GM23248 (cell line): Measurements from ENCODE around the gene HDAC8. TPM values are rescaled to one million over a fixed set of nuclear protein-coding genes. Genes with fewer than 3 reads are reported as not detected.

Experiments used
- DNase-seq: peaks from one replicate; pipeline ENCODE4 v3.0.0-alpha.2; 2015
- H2AFZ ChIP-seq: fragments of 200-600 bp; sonication (generic); 2 replicates; pipeline ENCODE4 v1.6.1; 2016; ENCODE audit warnings: antibody characterized with exemption
- H3F3A ChIP-seq: fragments of 200-600 bp; sonication (generic); 2 replicates; pipeline ENCODE4 v1.6.1; 2016; ENCODE audit warnings: mild to moderate bottlenecking, antibody characterized with exemption, mixed run types; ENCODE audit not compliant: insufficient read depth
- H3K27ac ChIP-seq: fragments of 200-600 bp; sonication (generic); 2 replicates; pipeline ENCODE4 v1.5.1; 2016; ENCODE audit warnings: mild to moderate bottlenecking
- H3K27me3 ChIP-seq: fragments of 200-600 bp; sonication (generic); replicated peaks from 2 replicates; pipeline ENCODE4 v1.6.1; 2016; ENCODE audit warnings: mild to moderate bottlenecking; ENCODE audit not compliant: insufficient read depth
- H3K36me3 ChIP-seq: fragments of 200-600 bp; sonication (generic); 2 replicates; pipeline ENCODE4 v1.6.1; 2016; ENCODE audit warnings: low read depth, mild to moderate bottlenecking
- H3K4me1 ChIP-seq: fragments of 200-600 bp; sonication (generic); 2 replicates; pipeline ENCODE4 v1.6.1; 2016; ENCODE audit warnings: mild to moderate bottlenecking; ENCODE audit not compliant: insufficient read depth
- H3K4me2 ChIP-seq: fragments of 200-600 bp; sonication (generic); one replicate; pipeline ENCODE4 v1.6.1; 2016; ENCODE audit warnings: mild to moderate bottlenecking; ENCODE audit not compliant: unreplicated experiment
- H3K4me3 ChIP-seq: fragments of 200-600 bp; sonication (generic); 2 replicates; pipeline ENCODE4 v1.5.1; 2016; ENCODE audit warnings: mild to moderate bottlenecking
- H3K79me2 ChIP-seq: fragments of 200-600 bp; sonication (generic); 2 replicates; pipeline ENCODE4 v1.6.1; 2016; ENCODE audit warnings: mild to moderate bottlenecking; ENCODE audit not compliant: insufficient read depth
- H3K9ac ChIP-seq: fragments of 200-600 bp; sonication (generic); 2 replicates; pipeline ENCODE4 v1.6.1; 2016; ENCODE audit warnings: mild to moderate bottlenecking
- H3K9me2 ChIP-seq: fragments of 200-600 bp; sonication (generic); 2 replicates; pipeline ENCODE4 v1.6.1; 2016; ENCODE audit warnings: mixed run types, mild to moderate bottlenecking, moderate library complexity; ENCODE audit not compliant: insufficient read depth
- H3K9me3 ChIP-seq: fragments of 200-600 bp; sonication (generic); one replicate; pipeline ENCODE4 v1.6.1; 2017; ENCODE audit warnings: low read depth
- H4K20me1 ChIP-seq: fragments of 200-600 bp; sonication (generic); 2 replicates; pipeline ENCODE4 v1.6.0; 2016; ENCODE audit not compliant: insufficient read depth
- EZH2 ChIP-seq: fragments of 200-600 bp; sonication (generic); IDR thresholded peaks from 2 replicates; pipeline ENCODE4 v1.6.1; 2018; ENCODE audit warnings: antibody characterized with exemption, mild to moderate bottlenecking; ENCODE audit not compliant: insufficient read depth, poor library complexity, severe bottlenecking
- EZH2phosphoT487 ChIP-seq: fragments of 200-600 bp; sonication (generic); IDR thresholded peaks from 2 replicates; pipeline ENCODE4 v1.6.1; 2018; ENCODE audit warnings: antibody characterized with exemption, moderate library complexity, mild to moderate bottlenecking, low read depth; ENCODE audit not compliant: insufficient read depth
- WGBS, 2 experiments: methylation state at CpG; one replicate each; pipeline ENCODE4 v1.1.6; 2015 to 2017; ENCODE audit warnings: low lambda C conversion rate in 2 of 2, low coverage in 1 of 2; ENCODE audit errors: missing lambda C conversion rate in 2 of 2; 5-methylcytosine and 5-hydroxymethylcytosine counted together
- in situ Hi-C: fragments of 300-500 bp; cut with MboI; formaldehyde crosslinking; loops from 2 replicates; pipeline ENCODE4 v1.15.0; 2020
- polyA plus RNA-seq: library from polyadenylated mRNA; unstranded; fragments of >200 nt; fragmentation: Nextera tagmentation; extraction: Ambion mirVana; gene quantifications from 2 replicates; pipeline ENCODE4 v1.2.1, GENCODE V29; 2016
- total RNA-seq: library from RNA; depleted of rRNA; stranded (reverse); fragments of >200 nt; shearing (Covaris generic); gene quantifications from 2 replicates; pipeline ENCODE4 v1.2.3, GENCODE V29; 2014

Gene HDAC8
- total and polyA plus RNA-seq, 2 experiments from 2014 or later, result 20.0 to 20.4 TPM

- Histone ChIP-seq H4K20me1 (no peaks in the 10 kb centered on the region), H3K9ac (no peak overlapping the region), H3K9me2 (no peaks in the 10 kb centered on the region), H2AFZ (no peak overlapping the region), H3K4me3 (no peak overlapping the region), H3K4me1 (peaks cover 10% of the 10 kb centered on the region; the same call in 1 of the 2 replicates), H3K27me3 (no peaks in the 10 kb centered on the region), H3K27ac (no peak overlapping the region), H3K4me2 (no peak overlapping the region), H3F3A (0 out of 2 replicates have a peak, but pooled peaks cover 8% of the 10 kb centered on the region), H3K79me2 (no peaks in the 10 kb centered on the region), H3K36me3 (no peaks in the 10 kb centered on the region), H3K9me3 (no peaks in the 10 kb centered on the region)
- TF ChIP-seq EZH2 (no peak), EZH2phosphoT487 (no peak)
- DNase-seq, result no peak
- 98 to 100% methylated on average over 5 of the region's 5 CpGs for WGBS, 2 experiments
- in situ Hi-C loops, result no loop called here
Measured at GRCh38 chrX:72348247-72348979, 224.2 kb downstream of the HDAC8 start.

- no peaks in the 10 kb centered on the region for H3K79me2 ChIP-seq
- no peak overlapping the region for H3K4me3 ChIP-seq
- H4K20me1 ChIP-seq, result no peaks in the 10 kb centered on the region
- H3K9me2 ChIP-seq, result no peaks in the 10 kb centered on the region
- no peak overlapping the region for H3K4me2 ChIP-seq
- H3K36me3 ChIP-seq, result no peaks in the 10 kb centered on the region
- no peak for DNase-seq
- 0 out of 2 replicates have a peak, but pooled peaks cover 6% of the 10 kb centered on the region for H3F3A ChIP-seq
- H3K27ac ChIP-seq, result no peak overlapping the region
- no peaks in the 10 kb centered on the region for H3K27me3 ChIP-seq
- 97 to 100% methylated on average over 2 of the region's 2 CpGs for WGBS, 2 experiments
- TF ChIP-seq EZH2 (no peak), EZH2phosphoT487 (no peak)
- no peak overlapping the region for H3K9ac ChIP-seq
- in situ Hi-C loops, result no loop called here
- no peaks in the 10 kb centered on the region for H3K9me3 ChIP-seq
- H3K4me1 ChIP-seq, result peaks cover 10% of the 10 kb centered on the region; the same call in 1 of the 2 replicates
- H2AFZ ChIP-seq, result no peak overlapping the region
Measured at GRCh38 chrX:72347366-72347765, 225.3 kb downstream of the HDAC8 start.

- WGBS, 2 experiments, result 98 to 100% methylated on average over 4 to 6 of the region's 6 CpGs
- in situ Hi-C loops, result no loop called here
- Histone ChIP-seq H3K36me3 (no peaks in the 10 kb centered on the region), H3K9ac (no peak overlapping the region), H3K4me1 (peaks cover 2% of the 10 kb centered on the region; the same call in 1 of the 2 replicates), H2AFZ (no peak overlapping the region), H3K9me3 (no peaks in the 10 kb centered on the region), H4K20me1 (no peaks in the 10 kb centered on the region), H3K4me3 (no peak overlapping the region), H3K79me2 (no peaks in the 10 kb centered on the region), H3K27me3 (no peaks in the 10 kb centered on the region), H3K27ac (no peak overlapping the region), H3K4me2 (no peak overlapping the region), H3K9me2 (no peaks in the 10 kb centered on the region), H3F3A (no peaks in the 10 kb centered on the region)
- TF ChIP-seq EZH2phosphoT487, result no peak
- no peak for TF ChIP-seq EZH2
- DNase-seq, result no peak
Measured at GRCh38 chrX:72346302-72346949, 226.2 kb downstream of the HDAC8 start.

GRCh38 chrX:72340626-72341025 is 232.0 kb downstream of the HDAC8 start:
- H3K4me3 ChIP-seq, result no peak overlapping the region

More at GRCh38 chrX:72340626-72341025, 232.0 kb downstream of the HDAC8 start:
- Histone ChIP-seq H3K79me2 (no peaks in the 10 kb centered on the region), H4K20me1 (no peaks in the 10 kb centered on the region), H3K4me1 (no peaks in the 10 kb centered on the region), H3K9me3 (no peaks in the 10 kb centered on the region), H3K36me3 (no peaks in the 10 kb centered on the region), H3K4me2 (no peak overlapping the region), H3K9me2 (no peaks in the 10 kb centered on the region), H3K27me3 (no peaks in the 10 kb centered on the region), H2AFZ (no peak overlapping the region), H3F3A (no peaks in the 10 kb centered on the region), H3K27ac (no peak overlapping the region), H3K9ac (no peak overlapping the region)
- 100% methylated on average over 2 of the region's 2 CpGs for WGBS, 2 experiments
- TF ChIP-seq EZH2 (no peak), EZH2phosphoT487 (no peak)
- DNase-seq, result no peak
- in situ Hi-C loops, result no loop called here
